Endothelial cell of umbilical vein (primary cell): ENCODE results near the gene GAR1. TPM values are rescaled to one million over a fixed set of nuclear protein-coding genes. Genes with fewer than 3 reads are reported as not detected.

ENCODE experiments used
- BruUV-seq: library from RNA; stranded (reverse); fragments of 400-500 nt; replicated peaks from 2 replicates; lab custom pipeline; 2021; lab: Mats Ljungman, UMichigan
- CTCF ChIA-PET: fragments of 300-600, 350-600 bp; sonication (Branson Sonifier 250); formaldehyde crosslinking; loops from one replicate; lab custom pipeline; 2021; ENCODE audit warnings: antibody characterized with exemption, inconsistent platforms; lab: Charles Lee
- POLR2A ChIA-PET: fragments of 300-600, 350-600 bp; sonication (Branson Sonifier 250); formaldehyde crosslinking; loops from one replicate; lab custom pipeline; 2021; ENCODE audit warnings: antibody characterized with exemption, inconsistent platforms; lab: Charles Lee
- DNase-seq: peaks from one replicate; pipeline ENCODE4 v3.0.0-alpha.2; 2011; ENCODE audit warnings: low read depth, low spot score
- FAIRE-seq: peaks from 2 replicates; lab custom pipeline; 2011; peaks lifted over from hg19 to GRCh38; lab: Jason Lieb, UNC
- H2AFZ ChIP-seq: 2 replicates; pipeline ENCODE4 v1.6.0; 2012; ENCODE audit warnings: low read depth, low read length, control low read depth, inconsistent platforms
- H3K27ac ChIP-seq: 2 replicates; pipeline ENCODE4 v1.5.1; 2011; ENCODE audit warnings: low read depth, mild to moderate bottlenecking, control low read depth, low read length, moderate library complexity; ENCODE audit not compliant: insufficient read depth
- H3K27me3 ChIP-seq, 2 experiments: 2 replicates each; pipeline versions ENCODE4 v1.6.0 to v1.6.1; 2011; ENCODE audit warnings: low read length in 2 of 2, mixed read lengths in 1 of 2; ENCODE audit not compliant: control insufficient read depth in 2 of 2, insufficient read depth in 2 of 2
- H3K36me3 ChIP-seq, 2 experiments: 2 replicates in 1 of 2; 3 replicates in 1 of 2; pipeline ENCODE4 v1.5.1; 2011; ENCODE audit warnings: low read length in 2 of 2, mild to moderate bottlenecking in 1 of 2, moderate library complexity in 1 of 2; ENCODE audit not compliant: control insufficient read depth in 2 of 2, insufficient read depth in 2 of 2; ENCODE audit errors: extremely low read depth in 1 of 2
- H3K4me1 ChIP-seq: 3 replicates; pipeline ENCODE4 v1.5.1; 2011; ENCODE audit warnings: mild to moderate bottlenecking, low read length; ENCODE audit not compliant: control insufficient read depth, insufficient read depth; ENCODE audit errors: extremely low read depth
- H3K4me2 ChIP-seq: 2 replicates; pipeline ENCODE4 v1.6.1; 2011; ENCODE audit warnings: low read length, control low read depth, mixed read lengths; ENCODE audit not compliant: insufficient read depth
- H3K4me3 ChIP-seq, 3 experiments: fragments of 200-600 bp in 1 of 3; sonication (generic), shearing (Covaris generic) in 1 of 3; replicated peaks in 1 of 3; 2 replicates each; pipeline ENCODE4 v1.5.1; 2011 to 2016; ENCODE audit warnings: control low read depth in 3 of 3, low read length in 3 of 3, mild to moderate bottlenecking in 2 of 3, inconsistent platforms in 1 of 3, low read depth in 1 of 3, moderate library complexity in 1 of 3; ENCODE audit not compliant: insufficient read depth in 1 of 3
- H3K79me2 ChIP-seq: 2 replicates; pipeline ENCODE4 v1.6.0; 2012; ENCODE audit warnings: low read length, inconsistent platforms; ENCODE audit not compliant: control insufficient read depth, insufficient read depth
- H3K9ac ChIP-seq: replicated peaks from 2 replicates; pipeline ENCODE3; 2011; ENCODE audit warnings: low read length, control low read depth; ENCODE audit not compliant: insufficient read depth; ENCODE audit errors: extremely low read depth
- H3K9me1 ChIP-seq: replicated peaks from 3 replicates; pipeline ENCODE4 v1.6.0; 2011; ENCODE audit warnings: mild to moderate bottlenecking, low read length; ENCODE audit not compliant: control insufficient read depth, insufficient read depth; ENCODE audit errors: extremely low read depth
- H3K9me3 ChIP-seq: replicated peaks from 2 replicates; pipeline ENCODE4 v1.5.1; 2012; ENCODE audit warnings: low read length, inconsistent platforms; ENCODE audit not compliant: control insufficient read depth, insufficient read depth
- H4K20me1 ChIP-seq: replicated peaks from 2 replicates; pipeline ENCODE3; 2011; ENCODE audit warnings: mild to moderate bottlenecking, low read length; ENCODE audit not compliant: control insufficient read depth, insufficient read depth; ENCODE audit errors: extremely low read depth
- CTCF ChIP-seq, 2 donors: IDR thresholded peaks; 1 replicate in 1 of 2; 2 replicates in 1 of 2; pipeline ENCODE4 v1.5.1; 2011; ENCODE audit warnings: low read length in 2 of 2, mild to moderate bottlenecking in 2 of 2, moderate library complexity in 2 of 2, control low read depth in 1 of 2, inconsistent platforms in 1 of 2, low read depth in 1 of 2; ENCODE audit not compliant: insufficient read depth in 1 of 2; ENCODE audit errors: extremely low read depth in 1 of 2
- EZH2 ChIP-seq: IDR thresholded peaks from 2 replicates; pipeline ENCODE4 v1.6.1; 2012; ENCODE audit warnings: borderline replicate concordance, low read depth, mild to moderate bottlenecking, moderate library complexity, low read length, inconsistent platforms; ENCODE audit not compliant: severe bottlenecking
- FOS ChIP-seq: IDR thresholded peaks from 2 replicates; pipeline ENCODE4 v1.6.1; 2011; ENCODE audit warnings: mild to moderate bottlenecking, low read length, moderate library complexity, borderline replicate concordance; ENCODE audit not compliant: insufficient read depth
- GATA2 ChIP-seq: IDR thresholded peaks from 2 replicates; pipeline ENCODE4 v1.7.0; 2011; ENCODE audit warnings: low read depth, mild to moderate bottlenecking, moderate library complexity, mixed read lengths, low read length; ENCODE audit not compliant: insufficient read length, insufficient read depth
- JUN ChIP-seq: IDR thresholded peaks from 2 replicates; pipeline ENCODE4 v1.6.1; 2011; ENCODE audit warnings: borderline replicate concordance, low read depth; ENCODE audit not compliant: insufficient read length, insufficient read depth
- MYC ChIP-seq: IDR thresholded peaks from one replicate; pipeline ENCODE4 v1.6.1; 2011; ENCODE audit warnings: mild to moderate bottlenecking, low read depth, low read length
- POLR2A ChIP-seq: IDR thresholded peaks from 2 replicates; pipeline ENCODE4 v1.6.1; 2012; ENCODE audit warnings: low read depth, mild to moderate bottlenecking, control low read depth, low read length
- POLR2AphosphoS5 ChIP-seq: IDR thresholded peaks from 2 replicates; pipeline ENCODE4 v1.6.1; 2012; ENCODE audit warnings: low read depth, mild to moderate bottlenecking, control low read depth, low read length, moderate library complexity; ENCODE audit not compliant: insufficient read depth
- dilution Hi-C: fragments of 300-500 bp; cut with MboI; formaldehyde crosslinking; loops from one replicate; pipeline ENCODE4 v1.15.0; 2019; ENCODE audit warnings: low sequenced_read_pairs; ENCODE audit not compliant: extremely low pct_ligation_motif_present
- intact Hi-C: fragments of 100-400 bp; cut with micrococcal nuclease; formaldehyde crosslinking; loops from one replicate; pipeline ENCODE4 v1.10.0; 2022
- polyA plus RNA-seq, 4 experiments: library from polyadenylated mRNA; depleted of rRNA in 3 of 4; stranded (reverse) in 3 of 4; unstranded in 1 of 4; fragments of >200 nt; gene quantifications; 2 replicates each; pipeline versions ENCODE4 v1.2.1 to v1.2.3, GENCODE V29; 2011 to 2012; ENCODE audit warnings: missing spikeins in 1 of 4
- total RNA-seq: library from RNA; stranded (reverse); gene quantifications from 2 replicates; pipeline ENCODE4 v1.2.3, GENCODE V29; 2021
- TF ChIP-seq, protein P1 (sequence below): IDR thresholded peaks from 2 replicates; pipeline ENCODE4 v1.6.1; 2011; ENCODE audit not compliant: insufficient read depth, insufficient read length

Gene GAR1
- total and polyA plus RNA-seq, 2 donors (not counting 3 experiments of a cell fraction or from before 2014, with no cell fraction given) = 12.7 to 29.1 TPM

GRCh38 chr4:109827672-109828071 lies 12.1 kb downstream of the GAR1 start, which contains the start of gene RRH:
Gene RRH (plus strand): TSS chr4:109827972. CDS start chr4:109828028, 56 bp downstream.
- peaks cover 3 to 6% of the 10 kb centered on the region in 2 experiments for H3K36me3 ChIP-seq
- no peak within 1 kb of the TSS for H3K9ac ChIP-seq
- intact Hi-C loops = no loop called here
- H3K9me1 ChIP-seq = no peaks in the 10 kb centered on the region
- H3K4me3 ChIP-seq = no peak within 1 kb of the TSS
- no peaks in the 10 kb centered on the region for H3K4me1 ChIP-seq
- H3K27ac ChIP-seq = no peak within 1 kb of the TSS
- no peak for DNase-seq
- FAIRE-seq = no peak
- H2AFZ ChIP-seq = no peak within 1 kb of the TSS
- POLR2A ChIA-PET = no interaction called here
- H4K20me1 ChIP-seq = no peaks in the 10 kb centered on the region
- CTCF ChIA-PET = interaction anchor here (0.6 to 4.6 kb wide), 10 partner anchors 23 to 407 kb away, joined by 3 to 30 read pairs (median 4); partner anchors contain the start of gene CASP6
- no peaks in the 10 kb centered on the region for H3K79me2 ChIP-seq
- H3K27me3 ChIP-seq = no peaks in the 10 kb centered on the region
- dilution Hi-C loops = no loop called here
- no peaks in the 10 kb centered on the region for H3K9me3 ChIP-seq
- no TSS peak for BruUV-seq
- no peak within 1 kb of the TSS for H3K4me2 ChIP-seq
- no peak for TF ChIP-seq FOS
- TF ChIP-seq EZH2 = no peak
- TF ChIP-seq, protein P1, sequence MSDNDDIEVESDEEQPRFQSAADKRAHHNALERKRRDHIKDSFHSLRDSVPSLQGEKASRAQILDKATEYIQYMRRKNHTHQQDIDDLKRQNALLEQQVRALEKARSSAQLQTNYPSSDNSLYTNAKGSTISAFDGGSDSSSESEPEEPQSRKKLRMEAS = no peak
- TF ChIP-seq GATA2 = no peak
- TF ChIP-seq CTCF (IDR thresholded peaks at IDR 0.05; ENCODE audit: extremely low read depth in 1 of 2, insufficient read depth in 1 of 2, low read depth in 1 of 2, low read length in 2 of 2) = no peak
- no peak for TF ChIP-seq MYC
- TF ChIP-seq POLR2A = no peak
- TF ChIP-seq POLR2AphosphoS5 = no peak
- TF ChIP-seq JUN = no peak
